Activated CD4-positive, alpha-beta T cell treated with anti-CD3 and anti-CD28 coated beads, Interleukin-2, amount 50 U/mL, for 4 hours (primary cell): ENCODE measurements around the gene PAQR5.
A peak's percentile ranks its signal among the peaks of the same experiment; 100 is the strongest.

ENCODE experiments used
- DNase-seq, 2 experiments: peaks; one replicate each; pipeline ENCODE4 v3.0.0-alpha.2; 2020

Gene PAQR5

DNA sequence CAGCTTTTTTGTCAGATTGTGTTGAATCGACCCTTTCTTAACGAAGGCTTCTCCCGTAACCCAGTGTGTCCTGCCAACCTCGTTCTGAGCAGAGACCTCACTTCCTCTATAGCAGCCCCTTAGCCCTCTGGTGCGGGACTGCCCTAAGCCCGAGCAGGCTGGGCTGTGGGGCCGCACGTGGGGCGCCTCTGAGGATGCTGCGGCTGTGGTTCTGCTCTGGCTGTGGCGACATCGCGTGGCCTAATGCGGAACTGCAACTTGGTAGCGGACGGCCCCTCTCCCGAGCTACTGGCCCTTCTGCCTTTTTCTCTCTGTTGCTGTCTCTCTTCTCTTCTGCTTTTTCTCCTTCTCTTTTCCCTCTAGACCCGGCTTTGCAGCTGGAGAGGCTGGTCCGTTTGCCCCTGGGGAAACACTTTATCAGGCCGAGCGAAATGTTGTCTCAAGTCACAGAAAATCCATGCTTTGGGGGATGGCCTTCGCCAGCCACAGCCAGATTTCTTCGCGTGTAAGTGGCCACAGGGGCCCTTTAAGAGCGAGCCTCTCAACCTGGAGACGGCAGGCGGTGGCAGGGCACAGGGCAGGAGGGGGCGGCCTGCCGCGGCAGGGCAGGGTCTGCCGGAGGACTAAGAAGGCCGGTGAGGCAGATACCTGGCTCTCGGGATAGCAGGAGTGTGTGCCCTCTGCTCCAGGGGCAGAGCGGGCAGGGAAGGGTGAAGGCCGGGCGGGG is 96.0 kb downstream of the PAQR5 start:
- peak; percentile 80 to 85 for DNase-seq

DNA sequence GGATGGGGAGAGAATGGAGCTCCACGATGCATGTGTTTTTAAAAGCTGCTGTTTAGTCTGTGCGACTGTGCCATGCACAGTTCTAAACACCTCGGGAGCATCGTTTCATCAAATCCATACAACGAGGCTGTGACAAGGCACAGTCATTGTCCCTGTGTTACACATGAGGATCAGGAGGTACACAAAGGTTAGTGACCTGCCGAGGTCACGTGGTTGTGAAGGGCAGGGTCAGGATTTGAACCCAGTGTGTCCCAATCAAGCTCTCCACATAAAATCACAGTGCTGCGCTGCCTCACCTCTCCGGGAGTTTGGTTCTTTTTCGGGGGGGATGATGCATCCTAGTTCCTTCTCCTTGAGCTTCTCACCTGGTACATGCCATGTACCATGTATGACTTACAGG is 96.7 kb downstream of the PAQR5 start:
- DNase-seq, result no peak

DNA sequence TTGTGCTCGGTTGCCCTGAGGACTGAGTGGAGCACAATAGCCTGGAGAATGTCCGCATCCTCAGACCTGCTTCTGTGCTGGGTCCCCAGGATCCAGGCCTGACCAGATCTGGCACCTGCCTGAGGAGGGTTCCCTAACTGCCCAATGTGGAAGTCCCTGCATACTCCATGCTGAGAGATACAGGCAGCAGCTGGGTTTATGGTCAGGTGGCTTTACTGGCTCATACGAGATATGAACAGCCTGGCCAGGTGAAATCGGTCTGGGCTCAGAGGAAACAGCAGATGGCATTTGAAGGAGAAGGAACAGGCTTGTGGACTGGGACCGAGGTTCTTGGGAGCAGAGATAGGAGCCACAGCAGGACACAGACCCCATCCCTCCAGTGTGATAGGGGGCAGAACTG is 97.3 kb downstream of the PAQR5 start:
- DNase-seq, result no peak

DNA sequence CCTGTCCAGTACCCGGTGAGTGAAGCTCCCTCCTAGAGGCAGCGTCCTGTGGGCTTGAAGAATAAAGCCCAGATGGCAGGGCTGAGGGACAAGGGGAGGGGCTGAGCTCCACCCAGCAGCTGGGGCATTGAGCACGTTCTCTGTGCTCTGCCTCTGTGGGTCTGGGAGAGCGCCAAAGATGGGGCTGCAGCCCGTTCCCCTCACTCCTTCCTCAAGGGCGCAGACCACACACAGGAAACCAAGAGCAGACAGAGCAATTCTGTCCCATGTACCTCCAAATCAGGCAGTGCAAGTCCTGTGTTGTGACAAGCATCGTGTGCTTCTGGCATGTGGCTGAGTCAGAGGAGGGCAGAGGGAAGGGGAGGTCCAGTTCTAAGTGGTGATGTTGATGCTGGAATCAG is 99.8 kb downstream of the PAQR5 start:
- no peak for DNase-seq

GRCh38 chr15:69400850-69401249 is 102.1 kb downstream of the PAQR5 start:
- DNase-seq, result no peak

DNA sequence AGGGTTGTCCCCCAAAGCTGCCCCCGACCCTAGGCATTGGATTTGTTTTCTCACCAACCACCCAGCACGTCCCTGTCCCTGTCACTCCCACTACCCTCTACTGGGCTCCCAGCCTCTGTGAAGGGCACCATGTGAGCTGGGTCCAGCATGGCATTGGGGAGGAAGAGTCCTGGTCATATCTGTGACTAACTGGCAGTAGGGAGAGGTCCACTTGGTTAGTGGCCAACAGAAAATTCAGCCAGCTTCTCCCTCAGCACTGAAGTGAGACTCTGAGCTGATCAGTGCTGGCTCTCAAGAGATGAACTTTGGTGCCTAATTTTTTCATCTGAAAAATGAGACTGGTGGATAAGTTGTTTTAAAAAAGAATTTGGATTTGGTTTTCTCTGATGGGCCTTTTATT is 104.1 kb downstream of the PAQR5 start:
- DNase-seq, result no peak

GRCh38 chr15:69403594-69403993 is 104.9 kb downstream of the PAQR5 start:
- no peak for DNase-seq

GRCh38 chr15:69405110-69405509 is 106.4 kb downstream of the PAQR5 start:
- no peak for DNase-seq

GRCh38 chr15:69407719-69408400 is 109.1 kb downstream of the PAQR5 start:
- no peak for DNase-seq

- no peak for DNase-seq
Observed at GRCh38 chr15:69408841-69409240, 110.1 kb downstream of the PAQR5 start.

DNA sequence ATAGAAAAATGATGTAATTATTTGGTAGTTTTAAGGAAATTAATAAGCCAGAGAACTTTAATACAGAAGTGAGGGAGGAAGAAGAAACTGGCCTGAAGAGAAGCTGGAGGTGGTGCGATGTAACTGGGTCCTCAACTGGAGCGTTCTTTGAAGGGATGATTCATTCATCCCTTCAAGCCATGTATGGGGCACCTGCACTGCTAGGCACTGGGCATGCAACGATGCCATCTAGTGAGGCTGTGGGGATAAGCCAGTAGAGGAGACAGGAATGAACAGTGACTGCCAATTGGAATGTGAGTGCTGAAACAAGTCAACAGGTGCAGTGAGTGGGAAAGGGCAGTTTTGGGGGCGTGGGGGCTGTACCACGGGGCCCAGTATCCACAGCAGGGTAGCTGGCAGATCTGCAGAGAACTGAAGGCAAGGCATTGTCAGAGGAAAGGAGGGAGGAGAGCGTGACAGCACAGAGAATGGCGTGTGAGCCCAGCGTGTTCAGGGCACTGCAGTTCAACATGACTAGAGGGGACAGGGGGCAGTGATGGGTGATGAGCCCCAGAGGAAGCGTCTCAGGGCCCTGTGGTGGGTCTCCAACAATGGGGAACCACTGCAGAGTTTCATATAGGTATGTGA is 111.6 kb downstream of the PAQR5 start:
- peak; percentile 12 to 21 for DNase-seq

DNA sequence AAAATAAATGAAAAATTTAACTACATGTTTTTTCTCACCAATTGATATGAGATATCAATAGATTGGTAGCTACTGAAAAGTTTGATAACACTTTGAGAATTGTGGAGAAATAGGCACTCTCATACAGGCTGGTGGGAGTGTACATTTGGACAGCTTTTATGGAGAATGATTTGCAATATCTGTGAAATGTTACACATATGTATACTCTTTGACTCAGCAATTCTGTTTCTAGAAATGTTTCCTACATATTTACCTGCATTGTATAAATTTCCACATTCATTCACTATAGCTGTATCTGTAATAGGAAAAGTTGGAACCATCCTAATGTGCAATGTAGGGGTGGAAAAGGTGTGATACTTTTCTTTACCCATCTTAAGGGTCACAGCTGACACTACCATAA is 113.6 kb downstream of the PAQR5 start:
- DNase-seq, result no peak

DNA sequence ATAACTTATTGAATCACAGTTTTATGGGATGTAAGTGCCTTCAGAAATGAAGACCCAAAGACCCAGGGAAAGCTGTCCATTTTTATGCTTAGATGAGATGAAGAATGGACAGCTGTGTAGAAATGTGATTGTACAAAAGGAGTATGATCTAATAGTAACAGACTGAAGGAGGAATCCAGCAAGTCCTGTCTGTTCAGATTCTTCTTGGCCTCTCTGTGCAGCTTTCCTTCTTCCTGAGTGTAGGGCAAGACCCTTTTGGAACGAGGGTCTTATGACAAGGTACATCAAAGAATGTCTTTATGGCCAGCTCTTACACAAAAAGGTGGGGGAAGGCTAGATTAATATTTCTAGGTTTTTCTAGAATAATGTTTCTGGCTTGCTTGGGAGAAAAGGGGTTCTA is 114.0 kb downstream of the PAQR5 start:
- no peak for DNase-seq

- DNase-seq, result peak; percentile 93 to 94
Observed at GRCh38 chr15:69413822-69414700, 115.3 kb downstream of the PAQR5 start, which contains the start of gene KIF23. Gene KIF23 (plus strand): TSS chr15:69414349. CDS start chr15:69414466, 117 bp downstream.

DNA sequence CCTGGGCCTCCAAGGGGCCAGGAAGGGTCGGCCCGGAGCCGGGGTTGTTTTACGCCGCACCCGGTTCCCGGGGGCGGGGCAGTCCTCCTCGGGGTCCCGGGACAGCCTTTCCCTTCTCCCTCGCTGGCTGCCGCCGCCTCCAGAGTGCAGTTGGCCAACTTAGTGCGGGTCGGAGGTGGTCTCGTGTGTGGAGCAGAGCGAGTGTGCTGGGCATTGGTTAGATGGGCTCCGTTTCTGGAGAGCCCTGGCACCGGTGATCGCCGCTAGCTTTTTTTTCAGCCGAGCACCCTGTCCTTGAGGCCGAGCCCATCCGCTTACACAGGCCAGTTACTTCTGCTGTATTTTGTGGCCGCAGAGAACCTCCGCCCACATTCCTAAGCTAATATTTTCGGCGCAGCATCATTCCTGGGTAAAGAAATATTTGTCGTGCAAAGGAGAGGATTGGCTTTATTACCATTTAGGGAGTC is 116.0 kb downstream of the PAQR5 start:
- DNase-seq, result no peak

GRCh38 chr15:69415381-69415780 is 116.7 kb downstream of the PAQR5 start:
- DNase-seq, result no peak

DNA sequence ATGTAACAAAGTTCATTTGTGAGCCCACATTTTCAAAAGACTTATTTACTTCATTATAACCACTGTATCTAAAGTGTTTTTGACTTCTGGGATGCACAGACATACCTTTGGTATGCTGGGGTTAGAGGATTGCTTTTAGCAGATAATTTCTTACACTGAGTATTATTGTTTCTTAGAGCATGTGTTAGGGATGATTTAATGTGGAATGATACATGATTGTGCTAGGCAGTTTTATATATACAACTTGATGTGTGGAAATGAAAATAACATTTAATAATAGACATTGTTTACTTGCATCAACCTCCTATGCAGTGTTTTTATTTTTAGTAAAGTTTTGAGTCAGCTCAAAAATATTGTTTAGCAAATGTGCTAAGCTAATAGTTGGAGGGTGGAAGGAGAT is 118.9 kb downstream of the PAQR5 start:
- DNase-seq, result no peak

DNA sequence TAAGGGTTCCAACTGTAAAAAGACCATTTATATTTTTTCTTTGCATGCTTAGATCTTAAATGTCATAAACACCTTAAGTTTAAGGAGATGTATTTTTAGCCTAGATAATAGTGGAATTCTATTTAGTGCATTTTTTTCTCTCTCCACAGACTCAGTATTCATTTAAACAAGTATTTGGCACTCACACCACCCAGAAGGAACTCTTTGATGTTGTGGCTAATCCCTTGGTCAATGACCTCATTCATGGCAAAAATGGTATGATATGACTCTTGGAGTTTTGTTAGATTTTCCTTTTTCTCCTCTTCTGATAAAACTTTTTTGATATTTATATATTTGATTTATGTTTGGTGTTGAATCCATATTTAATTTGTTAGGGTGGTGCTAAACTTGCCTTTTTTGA is 122.8 kb downstream of the PAQR5 start:
- no peak for DNase-seq

DNA sequence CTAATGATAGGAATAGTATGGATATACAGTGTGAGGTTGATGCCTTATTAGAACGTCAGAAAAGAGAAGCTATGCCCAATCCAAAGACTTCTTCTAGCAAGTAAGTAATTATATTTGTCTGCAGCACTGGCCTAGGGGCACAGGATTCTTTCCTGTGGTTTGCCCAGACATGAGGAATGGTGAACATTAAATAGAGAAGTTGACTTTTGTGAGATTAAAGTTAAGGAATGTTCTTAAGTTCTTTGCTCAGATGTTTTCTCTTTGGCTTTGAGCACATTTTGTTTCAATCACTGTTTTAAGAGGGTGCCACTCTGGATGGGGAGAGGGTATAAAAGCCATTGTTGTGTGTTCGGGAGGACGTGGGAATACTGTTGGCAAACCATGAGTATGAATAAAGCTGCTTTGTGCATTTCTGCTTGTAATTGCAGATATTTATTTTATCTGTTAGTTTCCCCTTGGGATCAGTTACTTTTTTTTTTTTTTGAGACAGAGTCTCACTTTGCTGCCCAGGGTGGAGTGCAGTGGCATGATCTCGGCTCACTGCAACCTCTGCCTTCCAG is 123.7 kb downstream of the PAQR5 start:
- no peak for DNase-seq

DNA sequence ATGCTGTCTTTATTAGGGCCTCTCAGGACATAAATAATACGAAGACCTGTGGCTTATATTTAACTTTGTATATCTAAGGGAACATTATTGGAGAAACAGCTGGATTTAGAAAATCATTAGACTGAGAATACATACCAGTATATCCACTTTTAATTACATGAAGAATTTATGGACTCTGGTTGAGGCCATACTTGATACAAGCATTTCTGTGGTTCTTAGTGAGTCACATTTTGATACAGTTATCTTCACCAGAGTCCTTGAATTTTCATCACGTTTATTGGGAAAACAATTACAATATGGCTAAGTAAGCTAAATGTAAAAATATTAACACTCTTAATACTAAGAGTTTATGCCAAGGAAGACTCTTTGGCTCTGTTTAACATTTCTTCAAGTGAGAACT is 125.3 kb downstream of the PAQR5 start:
- no peak for DNase-seq

DNA sequence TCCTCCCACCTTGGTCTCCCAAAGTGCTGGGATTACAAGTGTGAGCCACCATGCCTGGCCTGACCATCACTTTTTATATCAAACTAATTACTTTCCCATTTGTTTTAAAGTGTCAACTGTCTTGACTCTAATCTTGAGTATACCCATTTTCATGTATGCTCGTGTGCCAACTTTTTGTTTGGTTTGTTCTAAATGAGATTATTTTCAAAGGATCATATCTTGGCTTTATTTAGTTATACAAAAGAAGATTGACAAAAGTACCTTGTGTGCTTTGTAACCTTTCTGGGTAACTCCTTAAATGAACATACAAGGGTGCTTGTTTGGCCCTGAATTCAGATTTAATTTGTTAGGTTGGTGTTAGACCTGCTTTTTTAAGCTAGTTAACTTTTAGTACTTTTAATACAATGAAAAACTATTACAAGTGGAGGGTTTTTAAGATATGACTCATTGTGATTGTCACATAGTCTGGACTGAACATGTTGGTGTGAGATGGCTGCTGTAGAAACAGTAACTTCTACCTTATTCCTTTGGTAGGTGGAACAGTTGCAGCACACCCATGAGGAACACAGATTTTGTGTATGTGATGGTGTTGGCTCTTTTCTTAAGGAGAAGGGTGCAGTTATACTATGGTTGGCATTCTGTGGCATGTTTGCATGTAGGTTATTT is 126.2 kb downstream of the PAQR5 start:
- DNase-seq, result no peak

DNA sequence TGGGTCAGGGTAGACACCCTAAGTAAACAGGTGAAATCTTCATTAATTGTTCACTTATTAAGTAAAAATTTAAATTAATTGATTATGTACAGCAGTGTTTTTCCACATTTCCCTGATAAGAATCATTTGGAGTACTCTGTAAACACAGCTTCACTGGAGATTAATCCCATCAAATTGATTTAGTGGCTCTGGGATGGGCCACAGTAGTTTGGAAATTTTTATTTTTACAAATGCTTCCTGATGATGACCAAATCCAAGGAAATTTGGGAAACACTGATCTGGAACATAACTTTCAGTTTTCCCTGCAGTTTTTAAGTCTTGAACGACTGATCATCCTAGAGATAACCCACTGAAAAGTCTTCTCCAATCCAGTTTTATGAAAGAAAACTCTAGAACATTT is 135.1 kb downstream of the PAQR5 start:
- DNase-seq, result no peak
